ENCODE results near the gene TSACC.

Gene TSACC

GRCh38 chr1:156298852-156299357, 39.4 kb upstream of the TSACC start, which contains the start of gene VHLL:
VHLL (minus strand) TSS chr1:156299307; CDS start chr1:156299189, 118 bp downstream.
- TF ChIP-seq CTCF (conservative IDR thresholded peaks at IDR 0.05; ENCODE audit: low read depth, low read length), result no peak
- H3K4me3 ChIP-seq (ENCODE audit: low read depth, low read length), result no peak within 1 kb of the TSS
- no peak for DNase-seq (ENCODE audit: low read depth)

GRCh38 chr1:156303241-156303640, 35.1 kb upstream of the TSACC start:
- DNase-seq (ENCODE audit: low read depth), result no peak
- no peak for TF ChIP-seq CTCF (conservative IDR thresholded peaks at IDR 0.05; ENCODE audit: low read depth, low read length)
- H3K4me3 ChIP-seq (ENCODE audit: low read depth, low read length), result no peak overlapping the region

GRCh38 chr1:156305215-156305614, 33.1 kb upstream of the TSACC start:
- no peak for DNase-seq (ENCODE audit: low read depth)
- no peak overlapping the region for H3K4me3 ChIP-seq (ENCODE audit: low read depth, low read length)
- no peak for TF ChIP-seq CTCF (conservative IDR thresholded peaks at IDR 0.05; ENCODE audit: low read depth, low read length)

- no peak for TF ChIP-seq CTCF (conservative IDR thresholded peaks at IDR 0.05; ENCODE audit: low read depth, low read length)
- peak; percentile 70 for DNase-seq (ENCODE audit: low read depth)
Observed at GRCh38 chr1:156308078-156308477, 30.2 kb upstream of the TSACC start.

GRCh38 chr1:156310962-156311361, 27.4 kb upstream of the TSACC start:
- peak; percentile 44 for DNase-seq (ENCODE audit: low read depth)
- no peak overlapping the region for H3K4me3 ChIP-seq (ENCODE audit: low read depth, low read length)
- no peak for TF ChIP-seq CTCF (conservative IDR thresholded peaks at IDR 0.05; ENCODE audit: low read depth, low read length)

More at GRCh38 chr1:156308078-156308477, 30.2 kb upstream of the TSACC start:
- no peak overlapping the region for H3K4me3 ChIP-seq (ENCODE audit: low read depth, low read length)

- no peak overlapping the region for H3K4me3 ChIP-seq (ENCODE audit: low read depth, low read length)
- DNase-seq (ENCODE audit: low read depth), result no peak
- TF ChIP-seq CTCF (conservative IDR thresholded peaks at IDR 0.05; ENCODE audit: low read depth, low read length), result no peak
Observed at GRCh38 chr1:156316909-156317308, 21.4 kb upstream of the TSACC start.

GRCh38 chr1:156319664-156320063, 18.7 kb upstream of the TSACC start:
- peak; percentile 63 for TF ChIP-seq CTCF (conservative IDR thresholded peaks at IDR 0.05; ENCODE audit: low read depth, low read length)
- no peak overlapping the region for H3K4me3 ChIP-seq (ENCODE audit: low read depth, low read length)
- DNase-seq (ENCODE audit: low read depth), result peak; percentile 65
